ENCODE results near the gene SETD1A.

SETD1A gene

GRCh38 chr16:30957456-30958174, at the start of gene SETD1A:
SETD1A (plus strand) TSS chr16:30957754; CDS start chr16:30958732, 978 bp downstream.
- peak; percentile 98 for DNase-seq (ENCODE audit: low spot score)

- no peak for DNase-seq (ENCODE audit: low spot score)
Observed at GRCh38 chr16:30910427-30911029, 47.0 kb upstream of the SETD1A start.

GRCh38 chr16:30912794-30913412, 44.7 kb upstream of the SETD1A start:
- DNase-seq (ENCODE audit: low spot score) = no peak

- no peak for DNase-seq (ENCODE audit: low spot score)
Observed at GRCh38 chr16:30914830-30915229, 42.7 kb upstream of the SETD1A start.

- no peak for DNase-seq (ENCODE audit: low spot score)
Observed at GRCh38 chr16:30918614-30919013, 38.9 kb upstream of the SETD1A start.

- no peak for DNase-seq (ENCODE audit: low spot score)
Observed at GRCh38 chr16:30920891-30921290, 36.7 kb upstream of the SETD1A start.

GRCh38 chr16:30921459-30921747, 36.2 kb upstream of the SETD1A start:
- DNase-seq (ENCODE audit: low spot score) = no peak

GRCh38 chr16:30921748-30922419, 35.7 kb upstream of the SETD1A start:
- peak; percentile 84 for DNase-seq (ENCODE audit: low spot score)

GRCh38 chr16:30922420-30922959, 35.1 kb upstream of the SETD1A start:
- DNase-seq (ENCODE audit: low spot score) = peak; percentile 98

- peak; percentile 99 for DNase-seq (ENCODE audit: low spot score)
Observed at GRCh38 chr16:30922960-30923535, 34.5 kb upstream of the SETD1A start.

GRCh38 chr16:30923554-30924075, 33.9 kb upstream of the SETD1A start, which contains the start of gene FBXL19:
FBXL19 (plus strand) TSS chr16:30923572; CDS start chr16:30925755, 2,183 bp downstream.
- DNase-seq (ENCODE audit: low spot score) = no peak

- DNase-seq (ENCODE audit: low spot score) = no peak
Observed at GRCh38 chr16:30924076-30924912, 33.3 kb upstream of the SETD1A start.

- DNase-seq (ENCODE audit: low spot score) = no peak
Observed at GRCh38 chr16:30924913-30925631, 32.5 kb upstream of the SETD1A start.

- DNase-seq (ENCODE audit: low spot score) = no peak
Observed at GRCh38 chr16:30925632-30925987, 31.9 kb upstream of the SETD1A start.

- no peak for DNase-seq (ENCODE audit: low spot score)
Observed at GRCh38 chr16:30925995-30926811, 31.4 kb upstream of the SETD1A start.

- DNase-seq (ENCODE audit: low spot score) = no peak
Observed at GRCh38 chr16:30926937-30927788, 30.4 kb upstream of the SETD1A start.

- DNase-seq (ENCODE audit: low spot score) = peak; percentile 60
Observed at GRCh38 chr16:30927789-30928378, 29.7 kb upstream of the SETD1A start.

- no peak for DNase-seq (ENCODE audit: low spot score)
Observed at GRCh38 chr16:30928390-30928789, 29.2 kb upstream of the SETD1A start.
